ENCODE data around the gene PI4KB.
A peak's percentile ranks its signal among the peaks of the same experiment; 100 is the strongest.
"Not testable (repeated sequence)": the region's sequence is repeated elsewhere in the genome, so short reads cannot be mapped to it uniquely, and the experiment has no call there.

PI4KB gene

DNA sequence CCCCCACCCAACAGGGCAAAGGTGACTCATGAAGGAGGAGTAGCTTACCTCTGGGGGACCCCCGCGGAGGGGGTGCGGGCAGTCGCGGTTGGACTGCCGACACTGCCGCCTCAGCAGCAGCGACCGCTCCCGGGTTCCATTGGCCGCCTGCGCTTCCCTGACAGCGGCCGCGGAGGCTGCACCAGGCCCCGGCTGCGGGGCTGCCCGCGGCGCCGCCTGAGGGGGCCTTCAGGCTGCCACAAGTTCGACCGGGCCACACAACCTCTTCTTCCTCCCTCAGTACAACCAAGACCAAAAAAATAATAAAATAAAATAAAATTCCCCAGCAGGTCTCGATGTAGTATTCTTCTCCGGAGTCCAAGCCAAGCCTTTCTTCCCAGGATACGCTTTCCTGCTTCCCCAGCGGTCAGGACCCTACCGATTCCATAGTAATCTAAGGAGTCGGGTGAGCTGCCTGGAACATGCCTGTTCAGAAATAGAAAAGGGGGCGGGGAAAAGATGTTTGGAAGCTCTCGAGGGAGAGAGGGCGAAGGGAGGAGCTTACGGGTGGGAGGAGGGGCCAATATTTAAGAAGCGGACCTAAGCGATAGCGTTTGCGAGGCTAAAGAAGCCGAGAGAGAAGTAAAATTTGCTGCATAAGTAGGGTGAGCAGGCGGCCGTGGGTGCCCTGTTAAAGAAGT is at the start of gene PI4KB:
Gene PI4KB (minus strand): TSS at position 194 of the 680 bp plus-strand sequence. CDS start 10,935 bp downstream, outside the sequence.
- DNase-seq, result peak; percentile 83 to 89

DNA sequence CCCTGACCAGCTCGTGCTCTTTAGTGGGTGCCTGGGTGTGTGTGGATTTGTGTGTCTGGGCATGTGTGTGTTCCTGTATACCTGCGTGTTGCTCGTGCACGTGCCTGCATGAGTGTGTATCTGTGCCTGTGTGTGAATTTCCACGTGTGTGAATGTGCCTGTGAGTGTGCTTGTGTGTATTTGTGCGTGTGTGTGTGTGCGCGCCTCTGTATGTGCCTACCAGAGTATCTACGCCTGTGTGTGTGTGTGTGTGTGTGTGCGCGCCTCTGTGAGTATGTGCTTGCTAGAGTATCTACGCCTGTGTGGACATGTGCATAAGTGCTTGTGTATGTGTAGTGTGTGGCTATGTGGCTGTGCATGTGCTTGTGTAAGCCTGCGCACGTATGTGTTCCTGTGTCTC is 46.0 kb upstream of the PI4KB start:
- no peak for DNase-seq

DNA sequence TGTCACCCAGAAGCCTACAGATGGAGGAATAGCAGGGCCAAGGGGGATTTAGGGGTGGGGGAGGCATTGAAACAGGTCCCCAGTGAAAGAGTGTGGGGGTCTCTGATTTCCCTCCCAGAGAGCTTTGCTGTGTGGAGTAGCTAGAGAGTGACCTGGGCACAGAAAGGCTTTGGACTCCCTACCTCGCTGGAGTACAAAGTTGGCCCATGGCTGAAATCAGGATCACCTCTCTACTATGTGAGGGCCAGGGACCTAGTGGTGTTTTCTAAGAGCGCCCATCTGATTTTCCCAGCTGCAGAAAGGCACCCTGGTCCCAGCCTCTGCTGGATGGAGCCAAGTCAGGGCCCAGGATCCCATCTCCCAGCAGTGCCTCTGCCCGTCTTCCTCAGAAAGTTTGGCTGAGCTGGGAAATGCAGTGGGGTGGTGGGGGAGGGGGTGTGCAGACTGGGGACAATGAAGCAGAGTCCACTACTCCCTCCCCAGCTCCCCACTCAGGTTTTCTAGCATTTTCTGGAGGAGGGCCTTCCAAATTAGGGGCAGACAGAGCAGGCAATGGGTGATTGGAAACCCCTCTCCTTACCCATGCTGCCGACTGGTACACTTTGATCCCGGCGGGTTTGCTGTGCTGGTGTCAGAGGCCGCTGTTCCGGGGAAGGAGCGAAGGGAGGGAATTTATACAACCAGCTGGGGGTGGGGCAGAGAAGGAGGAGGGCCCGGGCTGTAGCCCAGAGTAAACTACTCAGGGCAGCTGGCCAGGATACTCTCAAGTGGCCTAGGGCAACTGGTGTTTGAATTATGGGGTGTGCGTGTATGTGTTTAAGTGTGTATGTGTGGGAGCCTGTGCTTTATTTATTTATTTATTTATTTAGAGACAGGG is 45.1 kb upstream of the PI4KB start, which contains the start of gene SELENBP1:
Gene SELENBP1 (minus strand): TSS at position 648 of the 877 bp plus-strand sequence. CDS start 64 bp downstream, at position 584.
- no peak for DNase-seq

DNA sequence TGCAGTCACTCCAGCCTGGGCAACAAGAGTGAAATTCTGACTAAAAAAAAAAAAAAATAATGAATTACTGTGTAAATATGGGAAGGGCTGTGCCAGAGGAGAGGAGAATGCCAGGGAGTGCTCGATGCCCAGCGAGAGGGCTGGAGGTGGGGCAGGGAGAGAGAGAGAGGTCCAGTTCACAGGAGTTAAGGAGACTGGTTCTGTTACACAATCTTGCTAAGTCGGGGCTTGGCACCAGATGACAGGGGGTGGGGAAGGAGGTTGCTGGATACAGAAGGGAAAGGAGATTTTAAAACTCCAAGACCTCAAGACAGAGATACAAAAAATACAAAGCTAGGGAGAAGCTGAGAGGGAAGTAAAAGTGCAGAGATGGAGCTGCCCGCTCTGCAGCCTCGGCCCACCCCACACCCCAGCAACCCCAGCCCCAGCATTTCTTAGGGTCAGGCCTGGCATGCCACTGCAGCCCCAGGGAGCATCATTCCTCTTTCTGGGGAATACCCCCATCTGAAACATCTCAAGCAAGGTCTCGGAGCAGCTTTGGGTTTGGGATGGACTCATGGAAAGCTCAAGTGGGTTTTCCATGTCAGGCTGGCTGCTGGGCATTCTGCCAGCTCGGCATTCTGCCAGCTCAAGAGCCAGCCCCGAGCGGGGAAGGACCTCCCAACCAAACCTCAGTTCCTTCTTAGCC is 44.3 kb upstream of the PI4KB start:
- no peak for DNase-seq

DNA sequence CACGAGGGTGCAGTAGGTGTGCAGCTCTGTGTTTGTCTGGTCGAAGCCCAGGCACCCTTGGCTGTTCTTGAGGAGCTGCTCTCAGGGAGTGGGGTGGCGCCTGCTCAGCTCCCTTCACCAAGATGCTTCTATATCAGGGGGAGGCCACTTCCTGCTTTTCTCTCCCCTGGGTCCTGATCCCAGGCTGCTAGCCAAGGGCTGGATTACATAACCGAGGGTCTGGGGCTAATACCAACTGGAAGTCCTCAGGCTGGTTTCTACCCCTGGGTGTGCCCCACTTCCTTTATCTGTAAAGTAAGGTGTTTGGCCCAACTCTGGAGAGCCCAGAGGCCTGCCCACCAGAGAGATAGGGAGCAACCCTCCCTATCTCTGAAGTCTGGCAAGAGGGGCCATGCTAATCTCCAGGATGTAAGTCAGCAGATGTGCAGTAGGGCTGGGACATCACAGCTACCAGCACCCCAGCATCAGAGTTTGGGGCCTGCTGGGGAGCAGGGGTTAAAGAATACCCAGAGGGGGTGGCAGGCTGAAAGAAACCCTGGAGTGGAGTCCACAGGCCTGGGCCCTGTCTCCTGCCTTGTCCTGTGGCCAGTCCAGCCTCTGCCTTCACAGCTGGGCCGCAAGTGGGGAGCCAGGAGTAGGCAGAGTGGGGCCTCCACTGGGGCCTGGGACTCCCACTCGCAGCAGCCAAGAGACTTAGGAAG is 43.1 kb upstream of the PI4KB start:
- DNase-seq, result no peak

DNA sequence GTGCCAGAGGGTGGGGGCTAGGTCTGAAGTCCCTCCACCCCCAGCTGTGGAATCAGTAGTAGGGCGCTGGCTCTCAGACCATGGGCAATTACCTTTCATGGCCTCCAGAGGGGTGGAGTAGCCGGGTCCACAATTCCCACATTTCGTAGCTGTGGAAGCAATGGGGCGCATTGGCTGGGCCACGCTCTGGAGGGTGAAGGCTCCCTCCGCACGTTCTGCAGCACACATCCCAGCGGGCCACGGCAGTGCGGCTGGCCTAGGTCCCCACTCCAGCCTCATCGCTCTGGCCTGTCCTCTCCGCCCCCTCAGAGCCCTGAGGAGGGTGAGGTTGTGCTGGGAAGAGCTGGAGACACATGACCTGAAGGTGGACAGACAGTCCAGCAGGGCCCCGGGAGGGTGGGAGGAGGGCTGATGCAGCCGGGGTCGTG is 42.4 kb upstream of the PI4KB start:
- no peak for DNase-seq

DNA sequence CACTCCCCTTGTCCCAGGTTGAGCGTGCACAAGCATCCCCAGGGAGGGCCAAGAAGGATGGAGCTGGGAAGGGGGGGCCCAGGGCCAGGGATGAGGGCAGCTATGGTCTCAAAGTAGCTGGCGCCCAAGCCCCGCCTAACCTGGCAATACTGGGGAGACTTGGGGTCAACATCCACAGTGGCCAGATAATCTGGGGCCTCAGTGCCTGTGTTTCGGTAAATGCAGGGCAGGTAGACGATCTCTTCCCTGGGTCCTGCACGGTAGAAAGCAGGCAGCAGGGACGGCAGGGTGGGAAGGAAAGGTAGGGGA is 42.0 kb upstream of the PI4KB start:
- no peak for DNase-seq

DNA sequence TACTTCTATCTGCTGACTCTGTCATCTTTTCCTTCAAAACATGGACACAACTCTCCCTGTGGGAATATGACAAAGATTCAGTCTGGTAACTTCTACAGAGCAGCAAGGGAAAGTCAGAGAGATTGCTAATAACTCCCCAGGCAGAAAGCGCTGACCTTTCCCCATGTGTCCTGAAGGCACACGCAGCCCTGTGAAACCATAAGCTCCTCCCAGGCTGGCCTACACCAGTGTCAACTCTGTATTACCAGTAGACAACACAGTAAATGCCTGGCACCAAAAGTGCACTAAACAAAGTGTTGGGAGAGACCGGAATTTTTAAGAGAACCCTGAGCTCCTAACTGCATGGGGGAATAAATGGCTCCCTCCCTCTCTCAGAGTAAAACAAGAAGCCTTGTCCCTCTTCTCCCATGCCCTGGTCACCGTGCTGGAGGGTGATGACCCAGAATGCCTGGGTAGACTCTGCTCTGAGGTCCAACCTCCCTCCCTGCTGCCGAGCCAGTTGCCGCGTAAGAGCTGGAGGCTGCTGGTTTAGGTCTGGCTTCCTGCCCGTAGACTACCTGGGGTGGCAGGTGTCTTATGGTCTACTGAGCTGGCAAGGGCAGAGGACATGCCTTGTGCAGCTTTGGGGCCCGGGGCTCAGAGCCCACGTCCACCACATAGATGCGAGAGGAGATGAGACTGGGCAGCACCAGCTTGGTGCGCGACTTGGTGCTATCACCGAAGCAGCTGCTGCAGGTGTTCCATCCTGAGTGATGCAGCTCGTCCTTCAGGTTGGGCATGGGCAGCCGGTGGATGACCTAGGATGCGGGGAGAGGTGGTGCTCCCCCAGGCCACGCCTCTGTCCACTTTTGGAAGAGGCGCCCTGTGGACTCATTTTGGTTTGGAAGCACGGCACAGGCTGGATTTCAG is 41.4 kb upstream of the PI4KB start:
- DNase-seq, result no peak

DNA sequence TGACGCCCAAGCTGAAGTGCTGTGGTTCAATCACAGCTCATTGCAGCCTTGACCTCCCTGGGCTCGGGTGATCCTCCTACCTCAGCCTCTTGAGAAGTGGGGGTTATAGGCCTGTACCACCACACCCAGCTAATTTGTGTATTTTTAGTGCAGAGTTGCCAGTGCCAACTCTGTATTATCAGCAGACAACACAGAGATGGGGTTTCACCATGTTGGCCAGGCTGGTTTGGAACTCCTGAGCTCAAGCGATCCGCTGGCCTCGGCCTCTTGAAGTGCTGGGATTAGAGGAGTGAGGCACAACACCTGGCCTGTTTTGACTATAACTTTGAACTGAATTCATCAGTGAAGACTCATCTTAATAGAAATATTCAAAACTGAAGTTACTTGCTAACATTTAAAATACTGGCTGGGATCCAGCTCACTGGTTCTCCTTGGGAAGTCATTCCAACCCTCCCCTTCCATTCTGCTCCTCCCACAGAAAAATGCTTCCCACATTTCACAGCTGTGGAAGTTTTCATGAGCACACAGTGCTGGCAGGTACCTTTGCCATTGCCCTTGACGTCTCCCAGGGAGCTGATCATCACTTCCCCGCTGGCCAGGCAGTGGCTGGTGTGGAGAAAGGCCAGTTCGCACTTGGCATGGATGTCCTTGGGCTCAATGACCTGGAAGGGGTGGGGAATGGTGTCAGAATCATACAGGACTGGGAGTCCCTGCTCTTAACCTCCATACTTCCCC is 40.6 kb upstream of the PI4KB start:
- no peak for DNase-seq

DNA sequence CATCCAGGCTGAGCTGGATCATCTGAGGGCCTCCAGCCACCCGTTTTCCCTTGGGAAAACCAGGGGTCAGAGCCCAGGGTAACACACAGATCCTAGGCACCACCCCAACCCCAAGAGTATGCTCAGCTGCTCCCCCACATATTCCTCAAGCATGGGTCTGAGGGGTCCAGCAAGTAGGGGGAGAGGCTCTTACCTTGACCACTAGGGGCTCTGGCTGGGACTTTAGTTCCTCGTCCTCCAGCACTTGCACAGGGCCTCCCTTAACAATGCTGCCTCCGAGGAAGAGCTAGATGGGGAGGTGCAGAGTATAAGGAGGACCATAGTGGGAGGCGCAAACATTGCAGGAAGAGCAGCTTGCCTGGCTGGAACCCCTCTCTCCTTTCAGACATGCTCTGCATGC is 37.8 kb upstream of the PI4KB start:
- no peak for DNase-seq

DNA sequence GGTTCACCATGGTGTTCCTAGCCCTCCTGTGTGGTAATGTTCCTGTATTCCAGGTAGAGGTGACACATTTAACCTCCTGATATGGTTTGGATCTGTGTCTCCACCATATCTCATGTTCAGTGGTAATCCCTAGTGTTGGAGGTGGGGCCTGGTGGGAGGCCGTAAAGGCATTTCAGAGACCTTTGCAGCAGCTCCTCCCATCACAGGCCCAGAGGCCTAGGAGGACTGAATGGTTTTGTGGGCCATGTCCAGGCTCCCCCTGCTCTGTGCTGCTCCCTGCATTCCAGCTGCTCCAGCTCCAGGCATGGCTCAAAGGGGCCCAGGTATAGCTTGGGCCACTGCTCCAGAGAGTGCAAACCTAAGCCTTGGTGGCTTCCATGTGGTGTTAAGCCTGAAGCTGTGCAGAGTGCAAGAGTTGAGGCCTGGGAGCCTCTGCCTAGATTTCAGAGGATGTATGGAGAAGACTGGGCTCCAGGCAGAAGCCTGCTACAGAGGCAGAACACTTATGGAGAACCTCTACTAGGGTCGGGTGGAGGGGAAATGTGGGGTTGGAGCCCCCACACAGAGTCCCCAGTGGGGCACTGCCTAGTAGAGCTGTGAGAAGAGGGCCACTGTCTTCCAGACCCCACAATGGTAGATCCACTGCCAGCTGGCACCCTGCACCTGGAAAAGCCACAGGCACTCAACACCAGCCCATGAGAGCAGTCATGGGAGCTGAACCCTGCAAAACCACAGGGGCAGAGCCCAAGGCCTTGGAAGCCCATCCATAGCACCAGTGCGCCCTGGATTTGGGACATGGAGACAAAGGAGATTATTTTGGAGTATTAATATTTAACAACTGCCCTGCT is 35.3 kb upstream of the PI4KB start:
- DNase-seq, result no peak

DNA sequence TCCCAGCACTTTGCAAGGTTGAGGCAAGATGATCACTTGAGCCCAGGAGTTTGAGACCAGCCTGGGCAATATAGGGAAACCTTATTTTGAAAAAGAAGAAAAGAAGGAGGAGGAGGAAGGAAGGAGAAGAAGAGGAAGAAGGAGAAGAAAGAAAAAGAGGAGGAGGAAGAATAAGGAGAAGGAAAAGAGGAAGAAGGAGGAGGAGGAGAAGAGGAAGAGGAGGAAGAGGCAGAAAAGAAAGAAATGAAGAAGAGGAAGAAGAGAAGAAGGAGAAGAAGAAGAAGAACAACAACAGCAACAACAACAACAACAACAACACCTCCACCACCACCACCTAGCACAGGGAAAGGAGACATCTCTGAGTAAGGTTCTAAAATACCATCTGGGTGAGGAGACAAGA is 34.7 kb upstream of the PI4KB start:
- DNase-seq, result no peak

DNA sequence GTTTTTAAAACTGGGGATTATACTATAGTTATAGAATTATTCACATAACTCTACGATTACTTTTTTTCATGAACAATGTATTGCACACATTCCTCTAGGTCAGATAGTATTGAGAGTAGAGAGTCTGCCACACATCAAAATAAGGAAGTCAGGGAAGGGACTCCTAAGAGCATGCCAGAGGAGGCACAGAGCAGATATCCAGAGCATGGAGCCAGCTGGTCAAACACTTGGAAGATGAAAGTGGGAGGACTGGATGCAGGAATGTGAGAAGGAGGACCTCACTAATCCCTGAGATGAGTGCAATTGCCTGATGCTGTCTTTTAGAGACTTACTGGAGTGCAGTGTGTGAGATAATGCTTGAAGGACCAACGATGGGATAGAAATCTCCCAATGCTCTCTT is 29.5 kb upstream of the PI4KB start:
- no peak for DNase-seq

DNA sequence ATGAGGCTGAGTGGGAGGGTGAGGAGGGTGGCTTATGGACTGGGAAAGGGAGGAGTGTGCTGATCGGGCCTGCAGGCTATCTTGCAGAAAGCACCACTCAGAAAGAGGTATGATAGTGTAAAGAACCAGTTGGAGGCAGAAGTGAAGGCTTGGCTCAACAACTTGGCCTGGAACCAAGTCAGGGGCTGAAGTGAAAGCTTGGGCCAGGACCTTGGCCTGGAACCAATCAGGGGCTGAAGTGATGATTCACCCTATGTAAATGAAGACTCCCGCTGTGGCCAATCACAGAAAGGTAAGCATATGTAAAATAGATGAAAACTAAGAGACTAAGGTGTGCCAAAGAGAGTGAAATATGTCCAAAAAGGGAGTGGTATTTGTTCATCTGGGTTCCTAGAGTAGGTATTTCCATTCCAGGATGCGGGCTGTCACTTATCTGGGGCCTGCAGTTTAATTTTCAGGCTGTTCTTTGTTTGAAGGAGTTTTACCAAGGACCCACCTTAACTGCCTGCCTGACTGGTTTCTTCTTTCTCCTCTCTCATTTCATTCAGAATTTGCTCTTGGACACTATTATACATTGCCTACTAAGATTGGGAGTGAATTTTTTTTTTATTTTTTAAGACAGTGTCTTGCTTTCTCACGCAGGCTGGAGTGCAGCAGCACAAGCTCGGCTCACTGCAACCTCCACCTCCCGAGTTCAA is 25.0 kb upstream of the PI4KB start:
- DNase-seq, result no peak

DNA sequence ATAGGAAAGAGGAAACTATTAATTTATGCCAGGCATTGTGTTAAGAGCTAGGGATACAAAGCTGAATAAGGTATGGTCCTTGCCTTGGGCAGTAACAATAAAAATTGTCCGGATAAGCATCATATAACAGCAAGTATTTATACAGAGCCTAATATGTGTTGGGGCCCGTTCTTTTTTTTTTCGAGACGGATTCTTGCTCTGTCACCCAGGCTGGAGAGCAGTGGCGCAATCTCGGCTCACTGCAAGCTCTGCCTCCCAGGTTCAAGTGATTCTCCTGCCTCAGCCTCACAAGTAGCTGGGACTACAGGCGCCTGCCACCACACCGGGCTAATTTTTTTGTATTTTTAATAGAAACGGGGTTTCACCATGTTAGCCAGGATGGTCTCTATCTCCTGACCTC is 23.1 kb upstream of the PI4KB start:
- DNase-seq, result not testable (repeated sequence)

DNA sequence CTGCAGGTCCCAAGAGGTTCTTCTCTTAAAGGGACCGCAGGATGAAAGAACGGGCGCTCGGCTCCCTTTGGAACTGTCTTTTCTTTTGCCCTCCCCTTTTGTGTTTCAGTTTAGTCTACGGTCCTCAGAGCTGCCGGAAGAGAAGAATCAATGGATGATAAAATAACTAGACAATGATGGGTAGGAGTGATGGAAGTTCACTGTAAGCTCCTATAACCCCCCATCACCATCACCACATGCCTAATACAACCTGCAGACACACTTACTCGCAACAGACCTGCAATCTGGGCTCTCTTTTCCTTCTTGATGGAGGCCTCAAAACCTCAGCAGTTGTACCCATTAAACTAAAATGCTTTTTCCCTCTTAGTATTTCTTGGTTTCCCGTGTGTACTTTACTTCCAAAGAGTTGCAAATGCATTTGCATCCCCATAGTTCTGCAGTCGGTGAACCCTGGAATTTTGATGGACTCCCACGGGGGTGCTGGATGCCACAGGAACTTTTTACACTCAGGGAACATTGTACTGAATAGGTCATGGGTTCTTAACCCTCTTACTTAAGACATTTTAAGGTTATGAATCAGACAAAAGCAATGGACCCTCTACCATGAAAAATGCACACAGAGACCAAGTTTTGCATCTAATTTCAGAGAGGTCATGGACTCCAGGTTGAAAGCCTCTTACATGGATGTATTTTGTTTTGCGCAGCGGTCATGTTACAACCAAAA is 20.5 kb upstream of the PI4KB start:
- no peak for DNase-seq

DNA sequence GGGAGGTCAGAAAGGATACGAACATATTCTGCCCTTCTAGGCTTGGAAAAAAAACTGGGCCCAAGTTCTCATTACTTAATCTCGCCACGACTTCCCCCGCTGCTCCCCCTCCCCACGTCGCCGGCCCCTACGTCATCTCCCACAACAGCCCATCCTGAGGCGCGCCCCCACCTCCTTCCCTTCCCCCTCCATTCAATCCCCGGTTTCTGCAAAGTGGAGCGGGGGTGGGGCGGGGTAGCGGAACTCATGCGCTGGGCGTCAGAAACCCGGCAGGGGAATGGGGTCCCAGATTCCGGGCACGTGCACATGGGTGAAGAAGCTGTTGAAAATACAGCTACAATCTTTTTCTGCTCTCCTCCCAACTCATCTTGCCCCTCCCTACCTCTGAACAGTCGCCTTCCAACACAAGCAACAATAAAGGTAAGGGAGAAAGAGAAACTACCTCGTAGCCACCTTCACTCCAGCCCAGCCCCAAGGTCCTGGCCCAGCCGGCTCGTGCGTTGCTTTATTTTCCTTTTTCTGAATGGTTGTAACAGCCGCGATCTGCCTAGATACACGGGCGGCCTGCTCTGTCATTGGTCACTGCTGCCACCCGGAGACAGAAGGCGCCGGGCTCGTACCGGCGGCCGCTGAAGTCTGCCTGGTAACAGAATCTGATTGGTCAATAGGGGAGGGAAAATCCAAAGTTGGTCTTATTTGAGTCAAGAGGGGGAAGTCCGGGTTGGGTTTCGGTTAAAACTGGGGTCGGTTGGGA is 19.7 kb upstream of the PI4KB start, which contains the start of gene RFX5:
Gene RFX5 (minus strand): TSS at position 484 of the 754 bp plus-strand sequence. CDS start 932 bp downstream, outside the sequence.
- peak; percentile 91 to 93 for DNase-seq

All from activated CD4-positive, alpha-beta T cell treated with anti-CD3 and anti-CD28 coated beads for 4 hours (primary cell).